H9 (cell line): ENCODE measurements around the gene EML5. TPM values are rescaled to one million over a fixed set of nuclear protein-coding genes. Genes with fewer than 3 reads are reported as not detected.

Experiments used
- DNase-seq: peaks from one replicate; pipeline ENCODE4 v3.0.0-alpha.2; 2017
- H2AFZ ChIP-seq: one replicate; pipeline ENCODE4 v1.6.1; 2013; ENCODE audit warnings: mild to moderate bottlenecking, low read length, control low read depth, moderate library complexity
- H2AK5ac ChIP-seq: 2 replicates; pipeline ENCODE4 v1.6.1; 2013; ENCODE audit warnings: low read length, control low read depth, mixed read lengths; ENCODE audit not compliant: insufficient read length
- H2BK120ac ChIP-seq: one replicate; pipeline ENCODE4 v1.6.1; 2013; ENCODE audit warnings: low read depth, mild to moderate bottlenecking, low read length, control low read depth, inconsistent platforms; ENCODE audit not compliant: poor library complexity, severe bottlenecking
- H2BK12ac ChIP-seq: 2 replicates; pipeline ENCODE4 v1.6.1; 2013; ENCODE audit warnings: low read length, control low read depth, mixed read lengths, low read depth; ENCODE audit not compliant: insufficient read length
- H2BK15ac ChIP-seq: 2 replicates; pipeline ENCODE4 v1.6.1; 2013; ENCODE audit warnings: low read depth, low read length, control low read depth
- H2BK20ac ChIP-seq: one replicate; pipeline ENCODE4 v1.6.1; 2013; ENCODE audit warnings: low read depth, mild to moderate bottlenecking, low read length, control low read depth, inconsistent platforms; ENCODE audit not compliant: poor library complexity, severe bottlenecking
- H2BK5ac ChIP-seq: 2 replicates; pipeline ENCODE4 v1.6.1; 2013; ENCODE audit warnings: low read length, control low read depth, mixed read lengths; ENCODE audit not compliant: insufficient read length
- H3K14ac ChIP-seq: 2 replicates; pipeline ENCODE4 v1.6.1; 2013; ENCODE audit warnings: low read length, control low read depth; ENCODE audit not compliant: insufficient read depth
- H3K18ac ChIP-seq: 2 replicates; pipeline ENCODE4 v1.6.1; 2013; ENCODE audit warnings: low read depth, mild to moderate bottlenecking, mixed read lengths, low read length, control low read depth; ENCODE audit not compliant: insufficient read length
- H3K23ac ChIP-seq: 2 replicates; pipeline ENCODE4 v1.6.1; 2013; ENCODE audit warnings: low read length, control low read depth, mixed read lengths, low read depth; ENCODE audit not compliant: insufficient read length
- H3K23me2 ChIP-seq: 2 replicates; pipeline ENCODE4 v1.6.1; 2013; ENCODE audit warnings: low read depth, mild to moderate bottlenecking, mixed read lengths, low read length, control low read depth; ENCODE audit not compliant: insufficient read length, poor library complexity, severe bottlenecking
- H3K27ac ChIP-seq: 2 replicates; pipeline ENCODE4 v1.5.1; 2013; ENCODE audit warnings: low read length, control low read depth, mixed read lengths, low read depth; ENCODE audit not compliant: insufficient read length
- H3K27me3 ChIP-seq: 2 replicates; pipeline ENCODE4 v1.6.1; 2013; ENCODE audit warnings: low read length, control low read depth, inconsistent platforms; ENCODE audit not compliant: insufficient read depth
- H3K4ac ChIP-seq: 2 replicates; pipeline ENCODE4 v1.6.1; 2013; ENCODE audit warnings: low read depth, mild to moderate bottlenecking, control low read depth, inconsistent platforms, low read length, moderate library complexity
- H3K4me1 ChIP-seq: 2 replicates; pipeline ENCODE4 v1.6.1; 2013; ENCODE audit warnings: low read length, control low read depth, inconsistent platforms; ENCODE audit not compliant: insufficient read depth
- H3K4me2 ChIP-seq: 2 replicates; pipeline ENCODE4 v1.6.1; 2013; ENCODE audit warnings: low read length, control low read depth, mixed read lengths; ENCODE audit not compliant: insufficient read length, insufficient read depth
- H3K56ac ChIP-seq: 2 replicates; pipeline ENCODE4 v1.6.1; 2013; ENCODE audit warnings: low read depth, mild to moderate bottlenecking, mixed read lengths, low read length, control low read depth; ENCODE audit not compliant: insufficient read length
- H3K79me1 ChIP-seq: 2 replicates; pipeline ENCODE4 v1.6.1; 2013; ENCODE audit warnings: low read depth, mild to moderate bottlenecking, moderate library complexity, low read length, control low read depth, inconsistent platforms; ENCODE audit not compliant: insufficient read depth, poor library complexity, severe bottlenecking
- H3K79me2 ChIP-seq: 2 replicates; pipeline ENCODE4 v1.6.1; 2013; ENCODE audit warnings: low read length, control low read depth, inconsistent platforms; ENCODE audit not compliant: insufficient read depth
- H3K9ac ChIP-seq: 2 replicates; pipeline ENCODE4 v1.6.1; 2013; ENCODE audit warnings: low read length, control low read depth, mixed read lengths; ENCODE audit not compliant: insufficient read length; ENCODE audit errors: extremely low read depth
- H3K9me3 ChIP-seq: one replicate; pipeline ENCODE4 v1.6.1; 2013; ENCODE audit warnings: low read depth, low read length, inconsistent platforms; ENCODE audit not compliant: control insufficient read depth
- H3T11ph ChIP-seq: one replicate; pipeline ENCODE4 v1.6.1; 2013; ENCODE audit warnings: mild to moderate bottlenecking, low read length, control low read depth, inconsistent platforms
- H4K20me1 ChIP-seq: one replicate; pipeline ENCODE4 v1.6.1; 2013; ENCODE audit not compliant: control insufficient read depth, insufficient read length, insufficient read depth
- H4K5ac ChIP-seq: 2 replicates; pipeline ENCODE4 v1.6.1; 2013; ENCODE audit warnings: low read depth, mild to moderate bottlenecking, mixed read lengths, low read length, control low read depth; ENCODE audit not compliant: insufficient read length
- H4K8ac ChIP-seq: replicated peaks from 2 replicates; pipeline ENCODE4 v1.6.1; 2013; ENCODE audit warnings: low read length, control low read depth, mixed read lengths, low read depth; ENCODE audit not compliant: insufficient read length
- H4K91ac ChIP-seq: 2 replicates; pipeline ENCODE4 v1.6.1; 2013; ENCODE audit warnings: low read depth, mild to moderate bottlenecking, moderate library complexity, mixed read lengths, low read length, control low read depth; ENCODE audit not compliant: insufficient read length
- H3K27ac Mint-ChIP-seq, 3 experiments: 2 replicates in 2 of 3; 3 replicates in 1 of 3; pipeline ENCODE4 v1.8.0; 2020 to 2021; ENCODE audit warnings: mixed read lengths in 3 of 3, mild to moderate bottlenecking in 1 of 3, moderate library complexity in 1 of 3
- H3K27me3 Mint-ChIP-seq: 2 replicates; pipeline ENCODE4 v1.8.0; 2021; ENCODE audit warnings: low read depth, mild to moderate bottlenecking, moderate library complexity, mixed read lengths
- H3K36me3 Mint-ChIP-seq, 3 experiments: 2 replicates in 2 of 3; 3 replicates in 1 of 3; pipeline ENCODE4 v1.8.0; 2020 to 2021; ENCODE audit warnings: low read depth in 3 of 3, mixed read lengths in 3 of 3; ENCODE audit not compliant: insufficient read depth in 1 of 3
- H3K4me1 Mint-ChIP-seq, 2 experiments: 2 replicates each; pipeline ENCODE4 v1.8.0; 2020; ENCODE audit warnings: mixed read lengths in 2 of 2
- H3K4me3 Mint-ChIP-seq, 2 experiments: 2 replicates in 1 of 2; 3 replicates in 1 of 2; pipeline ENCODE4 v1.8.0; 2020 to 2021; ENCODE audit warnings: mild to moderate bottlenecking in 2 of 2, mixed read lengths in 2 of 2, moderate library complexity in 1 of 2
- H3K9me3 Mint-ChIP-seq, 2 experiments: 2 replicates in 1 of 2; 3 replicates in 1 of 2; pipeline ENCODE4 v1.8.0; 2020; ENCODE audit warnings: mild to moderate bottlenecking in 2 of 2, mixed read lengths in 2 of 2, moderate library complexity in 1 of 2
- CTCF ChIP-seq: fragments of 200-600 bp; sonication (generic); conservative IDR thresholded peaks from 3 replicates; pipeline ENCODE4 v1.8.0; 2021; ENCODE audit warnings: antibody characterized with exemption, mild to moderate bottlenecking
- WGBS: extraction: QIAGEN DNeasy Blood & Tissue Kit; methylation state at CpG from one replicate; pipeline ENCODE4 v1.1.7; 2013; ENCODE audit warnings: missing lambda C conversion rate, low lambda C conversion rate, mixed read lengths; ENCODE audit not compliant: insufficient read length; ENCODE audit errors: extremely low coverage; 5-methylcytosine and 5-hydroxymethylcytosine counted together
- total RNA-seq: library from RNA; stranded (reverse); gene quantifications from 2 replicates; pipeline ENCODE4 v1.2.1, GENCODE V29; 2021

Gene EML5
- total RNA-seq, 1 experiment from 2014 or later, result 0.81 TPM

GRCh38 chr14:88621100-88621499 lies 171.7 kb downstream of the EML5 start:
- Histone ChIP-seq H2BK15ac (no peak overlapping the region), H3K4me1 (no peaks in the 10 kb centered on the region; the same call in none of the 2 replicates), H4K5ac (no peak overlapping the region), H2BK120ac (no peak overlapping the region), H3K23ac (no peak overlapping the region), H3K79me2 (no peaks in the 10 kb centered on the region), H4K20me1 (no peaks in the 10 kb centered on the region), H3K79me1 (no peaks in the 10 kb centered on the region), H3K27ac (no peak overlapping the region), H3K9me3 (no peaks in the 10 kb centered on the region), H3K27me3 (no peaks in the 10 kb centered on the region), H4K91ac (no peak overlapping the region), H3K14ac (no peak overlapping the region), H3K56ac (no peak overlapping the region), H3K9ac (no peak overlapping the region), H2BK5ac (no peak overlapping the region), H3T11ph (no peak overlapping the region), H2BK20ac (no peak overlapping the region), H3K4ac (no peak overlapping the region), H2BK12ac (no peak overlapping the region), H2AK5ac (no peak overlapping the region), H3K4me2 (no peak overlapping the region), H3K23me2 (no peaks in the 10 kb centered on the region), H4K8ac (no peak overlapping the region), H3K18ac (no peak overlapping the region), H2AFZ (no peak overlapping the region)
- Mint-ChIP-seq H3K27me3 (no peaks in the 10 kb centered on the region; the same call in 1 of the 2 replicates), H3K9me3 (no peaks in the 10 kb centered on the region), H3K27ac (peak overlapping the region in 2 of 3 experiments; percentile 27 to 93; a peak in 4 of 7 replicates), H3K36me3 (peaks cover 0 to 4% (median 3%) of the 10 kb centered on the region in 3 experiments; a peak in 2 of 7 replicates), H3K4me1 (peaks cover 16 to 18% of the 10 kb centered on the region in 2 experiments), H3K4me3 (no peak overlapping the region)
- DNase-seq, result no peak
- no CpG with 5 or more reads among the region's 2 CpGs for WGBS
- no peak for TF ChIP-seq CTCF
